ENCODE results near the gene LRWD1.
A peak's percentile ranks its signal among the peaks of the same experiment; 100 is the strongest.

Gene LRWD1

GRCh38 chr7:102464577-102465280 is at the start of gene LRWD1, which contains the start of gene ALKBH4:
Gene LRWD1 (plus strand): TSS chr7:102464984. CDS start chr7:102465081, 97 bp downstream.
Gene ALKBH4 (minus strand): TSS chr7:102464863. CDS start chr7:102464836, 27 bp downstream.
- peak; percentile 94 to 96 for DNase-seq (ENCODE audit: low read depth in 2 of 2)

- DNase-seq (ENCODE audit: low read depth in 2 of 2) = peak in 1 of 2 donors; percentile 32
Measured at GRCh38 chr7:102415685-102416225, 49.0 kb upstream of the LRWD1 start.

- no peak for DNase-seq (ENCODE audit: low read depth in 2 of 2)
Measured at GRCh38 chr7:102416406-102416805, 48.4 kb upstream of the LRWD1 start.

- DNase-seq (ENCODE audit: low read depth in 2 of 2) = no peak
Measured at GRCh38 chr7:102417105-102417504, 47.7 kb upstream of the LRWD1 start.

- no peak for DNase-seq (ENCODE audit: low read depth in 2 of 2)
Measured at GRCh38 chr7:102418592-102418991, 46.2 kb upstream of the LRWD1 start.

GRCh38 chr7:102421706-102422240 is 43.0 kb upstream of the LRWD1 start:
- DNase-seq (ENCODE audit: low read depth in 2 of 2) = no peak

- no peak for DNase-seq (ENCODE audit: low read depth in 2 of 2)
Measured at GRCh38 chr7:102424129-102424551, 40.6 kb upstream of the LRWD1 start.

GRCh38 chr7:102424787-102425218 is 40.0 kb upstream of the LRWD1 start:
- DNase-seq (ENCODE audit: low read depth in 2 of 2) = no peak

GRCh38 chr7:102425639-102426267 is 39.0 kb upstream of the LRWD1 start:
- peak; percentile 66 to 72 for DNase-seq (ENCODE audit: low read depth in 2 of 2)

- peak; percentile 63 for DNase-seq (ENCODE audit: low read depth in 2 of 2)
Measured at GRCh38 chr7:102426268-102427018, 38.3 kb upstream of the LRWD1 start.

GRCh38 chr7:102427019-102427405 is 37.8 kb upstream of the LRWD1 start:
- DNase-seq (ENCODE audit: low read depth in 2 of 2) = no peak

GRCh38 chr7:102429141-102429899 is 35.5 kb upstream of the LRWD1 start:
- no peak for DNase-seq (ENCODE audit: low read depth in 2 of 2)

GRCh38 chr7:102431617-102432298 is 33.0 kb upstream of the LRWD1 start:
- peak in 1 of 2 donors; percentile 33 for DNase-seq (ENCODE audit: low read depth in 2 of 2)

- no peak for DNase-seq (ENCODE audit: low read depth in 2 of 2)
Measured at GRCh38 chr7:102432442-102433218, 32.2 kb upstream of the LRWD1 start.

- peak; percentile 78 to 80 for DNase-seq (ENCODE audit: low read depth in 2 of 2)
Measured at GRCh38 chr7:102433219-102434038, 31.4 kb upstream of the LRWD1 start, which contains the start of gene ORAI2. Gene ORAI2 (plus strand): TSS chr7:102433575. CDS start chr7:102438957, 5,382 bp downstream.

GRCh38 chr7:102434039-102434486 is 30.7 kb upstream of the LRWD1 start:
- no peak for DNase-seq (ENCODE audit: low read depth in 2 of 2)

- no peak for DNase-seq (ENCODE audit: low read depth in 2 of 2)
Measured at GRCh38 chr7:102436118-102436517, 28.7 kb upstream of the LRWD1 start.

- no peak for DNase-seq (ENCODE audit: low read depth in 2 of 2)
Measured at GRCh38 chr7:102439963-102440795, 24.6 kb upstream of the LRWD1 start.

Measured in activated CD4-positive, alpha-beta T cell treated with anti-CD3 and anti-CD28 coated beads for 24 hours (primary cell).